Activated CD8-positive, alpha-beta T cell treated with anti-CD3 and anti-CD28 coated beads for 36 hours (primary cell): ENCODE measurements around the gene PDZRN4. TPM values are rescaled to one million over a fixed set of nuclear protein-coding genes. Genes with fewer than 3 reads are reported as not detected.

Experiments
- ATAC-seq: fragments of 200-7000 bp; cut with Tn5 transposase; one replicate; pipeline ENCODE4 v1.10.0; 2021; ENCODE audit warnings: mild to moderate bottlenecking, moderate library complexity
- CTCF ChIA-PET: fragments of 350-600 bp; sonication (Branson Sonifier 250); formaldehyde crosslinking; loops from one replicate; lab custom pipeline; 2021; ENCODE audit warnings: antibody characterized with exemption; lab: Charles Lee
- POLR2A ChIA-PET: fragments of 350-600 bp; sonication (Branson Sonifier 250); formaldehyde crosslinking; loops from one replicate; lab custom pipeline; 2021; ENCODE audit warnings: antibody characterized with exemption; lab: Charles Lee
- DNase-seq: peaks from one replicate; pipeline ENCODE4 v3.0.0-alpha.2; 2020
- H3K27ac Mint-ChIP-seq: one replicate; pipeline ENCODE4 v1.8.0; 2021; ENCODE audit warnings: mild to moderate bottlenecking, mixed read lengths
- H3K27me3 Mint-ChIP-seq: one replicate; pipeline ENCODE4 v1.8.0; 2021; ENCODE audit warnings: mixed read lengths
- H3K36me3 Mint-ChIP-seq: one replicate; pipeline ENCODE4 v1.8.0; 2021; ENCODE audit warnings: low read depth, mixed read lengths
- H3K4me1 Mint-ChIP-seq: one replicate; pipeline ENCODE4 v1.8.0; 2021; ENCODE audit warnings: low read depth, mixed read lengths
- H3K4me3 Mint-ChIP-seq: one replicate; pipeline ENCODE4 v1.8.0; 2021; ENCODE audit warnings: mild to moderate bottlenecking, moderate library complexity, mixed read lengths
- H3K9me3 Mint-ChIP-seq: one replicate; pipeline ENCODE4 v1.8.0; 2021; ENCODE audit warnings: mixed read lengths
- intact Hi-C: fragments of 100-400 bp; cut with micrococcal nuclease; formaldehyde crosslinking; loops from one replicate; pipeline ENCODE4 v1.10.0; 2022
- total RNA-seq, 2 experiments: library from RNA; stranded (reverse); gene quantifications; one replicate each; pipeline ENCODE4 v1.2.3, GENCODE V29; 2021
- TF ChIP-seq, protein P1 (sequence below): fragments of 200-600 bp; IDR thresholded peaks from one replicate; pipeline ENCODE4 v1.8.0; 2022; ENCODE audit warnings: antibody characterized with exemption, mild to moderate bottlenecking

PDZRN4 gene
- total RNA-seq, 2 experiments from 2014 or later = not detected

DNA sequence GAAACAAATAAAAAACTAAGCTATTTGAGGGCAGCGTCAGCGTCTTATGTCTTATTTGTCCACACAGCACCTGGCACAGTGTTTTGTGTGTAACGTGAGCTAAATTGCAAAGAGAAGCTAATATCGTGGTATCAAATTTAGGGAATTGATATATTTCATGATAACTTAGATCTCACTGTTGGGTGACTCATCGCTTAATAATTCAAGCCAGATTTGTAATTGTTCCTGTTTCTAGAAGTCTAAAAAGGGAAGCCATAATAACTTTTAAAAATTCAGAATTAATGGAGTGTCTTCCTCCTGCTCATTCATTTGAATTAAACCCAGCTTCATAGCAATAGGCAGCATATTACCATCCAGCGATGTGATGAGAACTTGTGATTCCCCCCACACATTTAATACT is 214.7 kb downstream of the PDZRN4 start:
- POLR2A ChIA-PET = no interaction called here
- DNase-seq (no peak), ATAC-seq (no peak)
- no peaks in the 10 kb centered on the region for H3K4me1 Mint-ChIP-seq
- no peak overlapping the region for H3K4me3 Mint-ChIP-seq
- H3K9me3 Mint-ChIP-seq = peaks cover 4% of the 10 kb centered on the region
- intact Hi-C loops = no loop called here
- no peaks in the 10 kb centered on the region for H3K36me3 Mint-ChIP-seq
- H3K27me3 Mint-ChIP-seq = no peaks in the 10 kb centered on the region
- H3K27ac Mint-ChIP-seq = no peak overlapping the region
- TF ChIP-seq, protein P1, sequence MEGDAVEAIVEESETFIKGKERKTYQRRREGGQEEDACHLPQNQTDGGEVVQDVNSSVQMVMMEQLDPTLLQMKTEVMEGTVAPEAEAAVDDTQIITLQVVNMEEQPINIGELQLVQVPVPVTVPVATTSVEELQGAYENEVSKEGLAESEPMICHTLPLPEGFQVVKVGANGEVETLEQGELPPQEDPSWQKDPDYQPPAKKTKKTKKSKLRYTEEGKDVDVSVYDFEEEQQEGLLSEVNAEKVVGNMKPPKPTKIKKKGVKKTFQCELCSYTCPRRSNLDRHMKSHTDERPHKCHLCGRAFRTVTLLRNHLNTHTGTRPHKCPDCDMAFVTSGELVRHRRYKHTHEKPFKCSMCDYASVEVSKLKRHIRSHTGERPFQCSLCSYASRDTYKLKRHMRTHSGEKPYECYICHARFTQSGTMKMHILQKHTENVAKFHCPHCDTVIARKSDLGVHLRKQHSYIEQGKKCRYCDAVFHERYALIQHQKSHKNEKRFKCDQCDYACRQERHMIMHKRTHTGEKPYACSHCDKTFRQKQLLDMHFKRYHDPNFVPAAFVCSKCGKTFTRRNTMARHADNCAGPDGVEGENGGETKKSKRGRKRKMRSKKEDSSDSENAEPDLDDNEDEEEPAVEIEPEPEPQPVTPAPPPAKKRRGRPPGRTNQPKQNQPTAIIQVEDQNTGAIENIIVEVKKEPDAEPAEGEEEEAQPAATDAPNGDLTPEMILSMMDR = no peak
- CTCF ChIA-PET = no interaction called here

DNA sequence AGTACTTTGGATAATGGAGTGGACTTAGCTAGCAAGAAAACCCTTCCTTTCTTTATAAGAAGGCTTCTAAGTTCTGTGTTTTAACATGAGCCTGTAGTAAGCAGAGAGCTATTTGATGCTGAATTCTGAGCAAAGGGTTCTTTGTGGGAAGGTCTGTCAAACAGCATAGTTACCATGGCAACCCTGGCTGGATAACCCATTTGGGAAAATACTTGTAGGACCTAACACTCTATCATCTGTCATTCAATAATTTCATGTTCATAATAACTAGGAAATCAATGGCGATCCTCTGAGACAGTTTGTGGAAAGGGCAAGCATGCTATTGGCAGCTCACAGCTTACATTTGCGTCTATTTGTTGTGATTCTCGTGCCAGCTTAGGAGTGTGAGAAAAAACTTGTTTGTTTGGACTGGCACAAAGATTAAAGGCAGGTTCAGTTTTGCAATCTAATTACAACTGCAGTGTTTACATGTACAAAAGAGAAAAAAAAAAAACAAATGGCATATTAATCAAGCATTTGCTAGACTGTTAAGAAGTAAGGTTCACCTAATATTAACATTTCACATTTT is 219.2 kb downstream of the PDZRN4 start:
- H3K36me3 Mint-ChIP-seq = no peaks in the 10 kb centered on the region
- ChIA-PET POLR2A (no interaction called here), CTCF (no interaction called here)
- no peaks in the 10 kb centered on the region for H3K27me3 Mint-ChIP-seq
- DNase-seq (no peak), ATAC-seq (no peak)
- H3K4me1 Mint-ChIP-seq = no peaks in the 10 kb centered on the region
- H3K27ac Mint-ChIP-seq = no peak overlapping the region
- H3K9me3 Mint-ChIP-seq = peaks cover 4% of the 10 kb centered on the region
- TF ChIP-seq, protein P1 = no peak
- H3K4me3 Mint-ChIP-seq = no peak overlapping the region
- intact Hi-C loops = no loop called here

DNA sequence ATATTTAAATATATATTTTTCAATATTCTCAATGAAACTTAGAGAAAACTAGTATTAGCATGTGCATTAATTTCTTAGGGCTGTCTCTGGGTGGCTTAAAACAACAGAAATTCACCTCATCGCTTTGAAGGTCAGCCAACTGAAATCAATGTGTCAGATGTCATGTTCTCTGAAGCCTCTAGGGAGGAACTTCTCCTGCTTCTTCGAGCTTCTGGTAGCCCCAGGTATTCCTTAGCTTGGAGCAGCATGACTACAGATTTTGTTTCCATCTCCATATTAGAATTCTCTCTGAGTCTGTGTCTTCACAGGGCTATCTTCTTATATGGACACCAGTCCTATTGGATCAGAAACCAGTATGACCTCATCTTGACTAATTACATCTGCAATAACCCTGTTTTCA is 221.5 kb downstream of the PDZRN4 start:
- no peak overlapping the region for H3K4me3 Mint-ChIP-seq
- intact Hi-C loops = no loop called here
- POLR2A ChIA-PET = no interaction called here

DNA sequence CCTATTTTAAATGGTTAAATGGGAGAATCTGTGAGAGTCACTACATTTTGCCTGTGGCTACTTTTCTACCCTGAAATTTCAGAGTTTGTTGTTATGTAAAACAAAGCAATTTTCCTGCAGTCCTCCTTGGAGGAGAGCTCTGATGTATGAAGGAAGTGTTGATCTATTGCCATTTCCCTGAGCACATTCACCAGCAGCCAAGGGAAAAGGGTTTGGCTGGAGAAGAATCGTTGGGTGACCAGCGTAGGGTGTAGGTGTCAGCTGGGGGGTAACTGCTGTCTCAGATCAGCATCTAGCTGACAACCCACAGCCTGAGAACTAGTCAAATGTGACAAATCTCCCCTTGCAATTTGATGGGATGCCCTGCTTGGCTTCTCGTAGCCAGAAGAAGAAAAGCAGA is 230.5 kb downstream of the PDZRN4 start:
- H3K4me1 Mint-ChIP-seq = no peaks in the 10 kb centered on the region
- H3K9me3 Mint-ChIP-seq = no peaks in the 10 kb centered on the region
- DNase-seq (no peak), ATAC-seq (no peak)
- TF ChIP-seq, protein P1 = no peak
- intact Hi-C loops = no loop called here
- H3K36me3 Mint-ChIP-seq = no peaks in the 10 kb centered on the region
- ChIA-PET CTCF (no interaction called here), POLR2A (interaction anchor here (0.6 kb wide), 1 partner anchor 462 kb away, joined by 5 read pairs; no protein-coding TSS in a partner anchor)
- no peak overlapping the region for H3K27ac Mint-ChIP-seq
- no peaks in the 10 kb centered on the region for H3K27me3 Mint-ChIP-seq
- H3K4me3 Mint-ChIP-seq = no peak overlapping the region

More for the DNA sequence above, 221.5 kb downstream of the PDZRN4 start:
- DNase-seq = no peak
- H3K27me3 Mint-ChIP-seq = no peaks in the 10 kb centered on the region
- H3K9me3 Mint-ChIP-seq = no peaks in the 10 kb centered on the region
- H3K36me3 Mint-ChIP-seq = no peaks in the 10 kb centered on the region
- TF ChIP-seq, protein P1 = no peak
- H3K27ac Mint-ChIP-seq = no peak overlapping the region
- CTCF ChIA-PET = no interaction called here
- H3K4me1 Mint-ChIP-seq = no peaks in the 10 kb centered on the region
- no peak for ATAC-seq

DNA sequence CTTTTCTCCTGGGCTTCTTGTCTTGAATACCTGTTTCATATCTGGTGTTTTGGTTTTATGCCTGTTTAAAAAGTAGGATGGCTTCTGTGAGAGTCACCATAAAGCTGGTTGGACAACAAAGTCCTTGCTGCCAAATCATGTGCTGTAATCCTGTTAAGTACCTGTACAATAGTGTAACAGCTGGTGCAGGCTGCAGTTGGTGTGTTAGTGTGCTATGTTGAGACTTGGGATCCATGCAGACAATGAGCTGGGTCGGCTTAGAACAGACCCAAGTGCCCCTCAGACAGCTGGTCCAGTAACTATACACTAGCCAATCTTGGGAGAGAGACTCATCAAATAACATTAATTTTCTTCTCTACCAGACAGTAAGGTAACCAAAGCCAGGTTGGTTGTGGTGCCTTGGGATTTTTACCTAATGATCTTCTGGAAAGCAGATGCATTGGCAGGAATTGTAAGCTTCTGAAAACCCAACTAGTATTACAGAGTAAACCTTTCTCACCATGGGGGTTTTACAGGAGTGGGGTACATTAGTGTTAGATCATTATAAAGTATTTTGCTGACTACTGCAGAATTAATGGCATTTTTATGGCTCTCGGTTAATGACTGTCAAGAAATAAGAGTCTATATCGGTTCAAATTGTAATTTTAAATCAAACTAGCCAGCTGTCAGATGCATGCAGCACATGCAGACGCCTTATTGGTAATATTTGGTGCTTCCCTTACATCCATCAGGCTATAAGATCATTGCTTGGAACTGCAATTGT is 231.2 kb downstream of the PDZRN4 start:
- H3K27me3 Mint-ChIP-seq = no peaks in the 10 kb centered on the region
- DNase-seq (no peak), ATAC-seq (no peak)
- H3K4me1 Mint-ChIP-seq = no peaks in the 10 kb centered on the region
- H3K27ac Mint-ChIP-seq = no peak overlapping the region
- H3K4me3 Mint-ChIP-seq = no peak overlapping the region
- H3K9me3 Mint-ChIP-seq = no peaks in the 10 kb centered on the region
- ChIA-PET POLR2A (no interaction called here), CTCF (no interaction called here)
- no peaks in the 10 kb centered on the region for H3K36me3 Mint-ChIP-seq
- intact Hi-C loops = no loop called here
- TF ChIP-seq, protein P1 = no peak
